ENCODE results near the gene KCNV2. TPM values are rescaled to one million over a fixed set of nuclear protein-coding genes. Genes with fewer than 3 reads are reported as not detected.

KCNV2 gene
- total and polyA plus RNA-seq, 2 of the 13 experiments (the other 11 are each of a cell fraction or from before 2014, with no cell fraction given) = not detected

- no peaks in the 10 kb centered on the region for H3K27me3 ChIP-seq (ENCODE audit: control insufficient read depth in 1 of 2, insufficient read depth in 2 of 2, low read length in 2 of 2)
- no peaks in the 10 kb centered on the region for H4K20me1 ChIP-seq (ENCODE audit: insufficient read depth, low read length)
- intact Hi-C loops (cut with micrococcal nuclease; ENCODE audit: unreplicated experiment) = no loop called here
- H3K27ac ChIP-seq (ENCODE audit: extremely low read length, insufficient read depth, low read length) = no peak overlapping the region
- BruUV-seq (replicated peaks) = no TSS peak
- no peak overlapping the region for H2AFZ ChIP-seq (ENCODE audit: low read length)
- no peak overlapping the region for H3K4me3 ChIP-seq (replicated peaks in 1 of 3; ENCODE audit: insufficient read depth in 1 of 3, low read depth in 2 of 3, low read length in 3 of 3)
- DNase-seq (ENCODE audit: low spot score) (no peak), FAIRE-seq (no peak), ATAC-seq (no peak)
- no peaks in the 10 kb centered on the region for H3K9me3 ChIP-seq (ENCODE audit: low read length)
- ChIA-PET CTCF (ENCODE audit: low intra/inter-chr PET ratio, low total read pairs) (no interaction called here), POLR2A (no interaction called here)
- H3K4me1 ChIP-seq (ENCODE audit: insufficient read depth, low read length) = peaks cover 19% of the 10 kb centered on the region
- no peak overlapping the region for H3K4me2 ChIP-seq (ENCODE audit: low read depth, low read length)
- TF ChIP-seq ZNF205 (CRISPR knock-in tag; IDR thresholded peaks at IDR 0.05) (no peak), MED13 (CRISPR knock-in tag; IDR thresholded peaks at IDR 0.05) (no peak), CCAR2 (optimal IDR thresholded peaks at IDR 0.05; ENCODE audit: low read depth, low read length) (no peak), ZNF33A (CRISPR knock-in tag; IDR thresholded peaks at IDR 0.05; ENCODE audit: borderline replicate concordance) (no peak), MTF2 (CRISPR knock-in tag; IDR thresholded peaks at IDR 0.05; ENCODE audit: borderline replicate concordance) (no peak), ZNF354B (CRISPR knock-in tag; IDR thresholded peaks at IDR 0.05) (no peak), ZBTB37 (CRISPR knock-in tag; IDR thresholded peaks at IDR 0.05) (no peak), ZSCAN31 (CRISPR knock-in tag; IDR thresholded peaks at IDR 0.05; ENCODE audit: low read depth) (no peak), AGO1 (IDR thresholded peaks at IDR 0.05; ENCODE audit: low read depth, low read length, poor library complexity, severe bottlenecking) (no peak), DRAP1 (CRISPR knock-in tag; IDR thresholded peaks at IDR 0.05) (no peak), SP1 (IDR thresholded peaks at IDR 0.05) (no peak), SP1 (CRISPR knock-in tag; IDR thresholded peaks at IDR 0.05) (no peak), RERE (CRISPR knock-in tag; IDR thresholded peaks at IDR 0.05; ENCODE audit: low read depth) (no peak), ZNF737 (CRISPR knock-in tag; IDR thresholded peaks at IDR 0.05; ENCODE audit: borderline replicate concordance) (no peak), MIER2 (CRISPR knock-in tag; IDR thresholded peaks at IDR 0.05) (no peak), MEIS1 (CRISPR knock-in tag; IDR thresholded peaks at IDR 0.05; ENCODE audit: borderline replicate concordance) (no peak)
- no peaks in the 10 kb centered on the region for H3K79me2 ChIP-seq (ENCODE audit: insufficient read depth, low read length)
- no peaks in the 10 kb centered on the region for H3K36me3 ChIP-seq (replicated peaks in 1 of 2; ENCODE audit: control insufficient read depth in 1 of 2, insufficient read depth in 2 of 2, low read length in 2 of 2)
- in situ Hi-C loops (cut with HindIII; ENCODE audit: extremely low pct_ligation_motif_present, low pct_unique_long_range_greater_than_20kb) = no loop called here
- H3K9ac ChIP-seq (ENCODE audit: insufficient read depth, low read depth, low read length) = no peak overlapping the region
- 69% methylated on average over 1 of the region's 1 CpG for WGBS (ENCODE audit: low lambda C conversion rate)
Measured at GRCh38 chr9:2681981-2682380, 35.3 kb upstream of the KCNV2 start.
